H1 (cell line): ENCODE results near the gene ACACB. TPM values are rescaled to one million over a fixed set of nuclear protein-coding genes. Genes with fewer than 3 reads are reported as not detected.

Experiments used
- CTCF ChIA-PET: fragments of 300-600 bp; sonication (Branson Sonifier 250); formaldehyde crosslinking; loops from one replicate; lab custom pipeline; 2021; ENCODE audit not compliant: partially characterized antibody; lab: Charles Lee
- POLR2A ChIA-PET: fragments of 300-600 bp; sonication (Branson Sonifier 250); formaldehyde crosslinking; loops from one replicate; lab custom pipeline; 2021; ENCODE audit warnings: inconsistent platforms; ENCODE audit not compliant: partially characterized antibody; lab: Charles Lee
- DNase-seq, 2 experiments: peaks; one replicate each; pipeline versions ENCODE4 v3.0.0 to v3.0.0-alpha.2; 2010 to 2022; ENCODE audit warnings: low spot score in 2 of 2, low read depth in 1 of 2, mixed read lengths in 1 of 2
- FAIRE-seq: peaks from 2 replicates; lab custom pipeline; 2011; peaks lifted over from hg19 to GRCh38; lab: Jason Lieb, UNC
- H2AFZ ChIP-seq: 2 replicates; pipeline ENCODE4 v1.8.1; 2012; ENCODE audit warnings: low read length, inconsistent platforms
- H2AK5ac ChIP-seq: 2 replicates; pipeline ENCODE4 v1.6.1; 2013; ENCODE audit warnings: low read depth, low read length
- H2BK120ac ChIP-seq: replicated peaks from 2 replicates; pipeline ENCODE3; 2013; ENCODE audit warnings: low read depth, low read length, inconsistent platforms
- H2BK12ac ChIP-seq: 2 replicates; pipeline ENCODE4 v1.6.1; 2013; ENCODE audit warnings: low read depth, low read length
- H2BK15ac ChIP-seq: 2 replicates; pipeline ENCODE4 v1.6.1; 2013; ENCODE audit warnings: low read length
- H2BK20ac ChIP-seq: 2 replicates; pipeline ENCODE4 v1.6.1; 2013; ENCODE audit warnings: low read length
- H2BK5ac ChIP-seq: 2 replicates; pipeline ENCODE4 v1.6.1; 2013; ENCODE audit warnings: low read depth, low read length
- H3K14ac ChIP-seq: 2 replicates; pipeline ENCODE4 v1.6.1; 2013; ENCODE audit warnings: inconsistent platforms; ENCODE audit not compliant: insufficient read length
- H3K18ac ChIP-seq: 2 replicates; pipeline ENCODE4 v1.6.1; 2013; ENCODE audit warnings: low read length; ENCODE audit errors: extremely low read depth
- H3K23ac ChIP-seq: 2 replicates; pipeline ENCODE4 v1.6.1; 2013; ENCODE audit warnings: inconsistent platforms; ENCODE audit not compliant: insufficient read length
- H3K23me2 ChIP-seq: 2 replicates; pipeline ENCODE4 v1.6.1; 2013; ENCODE audit warnings: low read depth, low read length
- H3K27ac ChIP-seq: 2 replicates; pipeline ENCODE4 v1.6.1; 2011; ENCODE audit warnings: low read depth, low read length, inconsistent platforms
- H3K27me3 ChIP-seq, 4 experiments: replicated peaks in 1 of 4; 1 replicate in 1 of 4; 2 replicates in 3 of 4; pipeline versions ENCODE4 v1.6.1 to v1.8.1; 2011 to 2013; ENCODE audit warnings: low read length in 3 of 4, mild to moderate bottlenecking in 3 of 4, inconsistent platforms in 2 of 4, mixed read lengths in 2 of 4, moderate library complexity in 1 of 4; ENCODE audit not compliant: control insufficient read depth in 3 of 4, insufficient read depth in 3 of 4; ENCODE audit errors: extremely low read depth in 1 of 4
- H3K36me3 ChIP-seq, 4 experiments: 2 replicates each; pipeline versions ENCODE4 v1.6.1 to v1.8.1; 2011 to 2013; ENCODE audit warnings: mild to moderate bottlenecking in 4 of 4, low read length in 3 of 4, moderate library complexity in 2 of 4, control low read depth in 1 of 4, inconsistent platforms in 1 of 4; ENCODE audit not compliant: insufficient read depth in 4 of 4, control insufficient read depth in 2 of 4
- H3K4ac ChIP-seq: replicated peaks from 2 replicates; pipeline ENCODE3; 2013; ENCODE audit warnings: low read length, low read depth, mixed read lengths, inconsistent platforms; ENCODE audit not compliant: insufficient read length
- H3K4me1 ChIP-seq, 4 experiments: replicated peaks in 1 of 4; 1 replicate in 1 of 4; 2 replicates in 3 of 4; pipeline versions ENCODE4 v1.6.1 to v1.8.1; 2011 to 2013; ENCODE audit warnings: low read length in 3 of 4, inconsistent platforms in 2 of 4, mixed read lengths in 1 of 4; ENCODE audit not compliant: insufficient read depth in 4 of 4, control insufficient read depth in 3 of 4
- H3K4me2 ChIP-seq, 2 experiments: 2 replicates each; pipeline versions ENCODE4 v1.6.1 to v1.8.1; 2011 to 2013; ENCODE audit warnings: low read depth in 2 of 2, low read length in 2 of 2, control low read depth in 1 of 2, inconsistent platforms in 1 of 2, mild to moderate bottlenecking in 1 of 2; ENCODE audit not compliant: insufficient read depth in 1 of 2
- H3K4me3 ChIP-seq, 4 experiments: fragments of 200-600, 300-600 bp in 1 of 4; sonication (generic), shearing (Covaris generic), sonication (Bioruptor Twin) in 1 of 4; 2 replicates each; pipeline versions ENCODE4 v1.5.1 to v1.8.1; 2011 to 2016; ENCODE audit warnings: low read length in 4 of 4, low read depth in 3 of 4, control low read depth in 2 of 4, inconsistent platforms in 2 of 4, mild to moderate bottlenecking in 2 of 4, mixed read lengths in 1 of 4, moderate library complexity in 1 of 4; ENCODE audit not compliant: insufficient read depth in 2 of 4; ENCODE audit errors: extremely low read depth in 1 of 4
- H3K56ac ChIP-seq: replicated peaks from 2 replicates; pipeline ENCODE3; 2013; ENCODE audit warnings: low read depth, mild to moderate bottlenecking, mixed read lengths, low read length, inconsistent platforms; ENCODE audit not compliant: insufficient read length
- H3K79me1 ChIP-seq: 2 replicates; pipeline ENCODE4 v1.6.1; 2013; ENCODE audit warnings: low read depth, low read length, control low read depth
- H3K79me2 ChIP-seq, 2 experiments: 2 replicates each; pipeline versions ENCODE4 v1.6.1 to v1.8.1; 2012 to 2013; ENCODE audit warnings: low read length in 2 of 2, mild to moderate bottlenecking in 2 of 2, inconsistent platforms in 1 of 2; ENCODE audit not compliant: insufficient read depth in 2 of 2, control insufficient read depth in 1 of 2
- H3K9ac ChIP-seq, 4 experiments: replicated peaks in 1 of 4; 1 replicate in 1 of 4; 2 replicates in 3 of 4; pipeline versions ENCODE4 v1.6.1 to v1.8.1; 2011 to 2013; ENCODE audit warnings: low read depth in 3 of 4, low read length in 3 of 4, control low read depth in 2 of 4, mild to moderate bottlenecking in 2 of 4, moderate library complexity in 2 of 4, inconsistent platforms in 1 of 4; ENCODE audit errors: extremely low read depth in 1 of 4
- H3K9me3 ChIP-seq, 2 experiments: 2 replicates each; pipeline versions ENCODE4 v1.6.1 to v1.8.1; 2012 to 2013; ENCODE audit warnings: mild to moderate bottlenecking in 2 of 2, moderate library complexity in 2 of 2, control low read depth in 1 of 2, inconsistent platforms in 1 of 2, low read depth in 1 of 2, low read length in 1 of 2, mixed read lengths in 1 of 2; ENCODE audit not compliant: insufficient read depth in 2 of 2
- H4K20me1 ChIP-seq, 2 experiments: replicated peaks in 1 of 2; 2 replicates each; pipeline versions ENCODE3 to v1.8.1; 2011 to 2013; ENCODE audit warnings: inconsistent platforms in 2 of 2, low read length in 2 of 2, mild to moderate bottlenecking in 1 of 2; ENCODE audit not compliant: insufficient read depth in 2 of 2, control insufficient read depth in 1 of 2
- H4K5ac ChIP-seq: 2 replicates; pipeline ENCODE4 v1.6.1; 2013; ENCODE audit warnings: low read length, low read depth, mixed read lengths, inconsistent platforms; ENCODE audit not compliant: insufficient read length
- H4K8ac ChIP-seq: 2 replicates; pipeline ENCODE4 v1.8.0; 2013; ENCODE audit warnings: mild to moderate bottlenecking, moderate library complexity, low read length, inconsistent platforms; ENCODE audit not compliant: insufficient read depth; ENCODE audit errors: extremely low read depth
- H4K91ac ChIP-seq: replicated peaks from 2 replicates; pipeline ENCODE3; 2013; ENCODE audit warnings: low read length, mixed read lengths, inconsistent platforms; ENCODE audit not compliant: insufficient read length
- BACH1 ChIP-seq: IDR thresholded peaks from 2 replicates; pipeline ENCODE4 v1.6.1; 2012; ENCODE audit warnings: low read length, improper control_type of control experiment
- EZH2 ChIP-seq: fragments of 200-600 bp; sonication (generic); IDR thresholded peaks from 2 replicates; pipeline ENCODE4 v1.7.1; 2012; ENCODE audit warnings: low read depth, mild to moderate bottlenecking, moderate library complexity, low read length, inconsistent platforms; ENCODE audit not compliant: severe bottlenecking
- JUN ChIP-seq: IDR thresholded peaks from 2 replicates; pipeline ENCODE4 v1.6.1; 2011; ENCODE audit warnings: low read depth, mild to moderate bottlenecking, improper control_type of control experiment, low read length
- RXRA ChIP-seq: IDR thresholded peaks from 2 replicates; pipeline ENCODE4 v1.6.1; 2011; ENCODE audit warnings: low read depth, mild to moderate bottlenecking, low read length, moderate library complexity; ENCODE audit not compliant: insufficient read depth
- SAP30 ChIP-seq: fragments of 300-600 bp; sonication (generic); IDR thresholded peaks from 2 replicates; pipeline ENCODE4 v1.7.1; 2012; ENCODE audit warnings: low read length, moderate library complexity, mild to moderate bottlenecking, inconsistent platforms; ENCODE audit not compliant: insufficient read depth, insufficient replicate concordance
- SIX5 ChIP-seq: IDR thresholded peaks from 2 replicates; pipeline ENCODE4 v1.6.1; 2011; ENCODE audit warnings: mild to moderate bottlenecking, low read depth, low read length
- SP2 ChIP-seq: IDR thresholded peaks from 2 replicates; pipeline ENCODE4 v1.6.1; 2012; ENCODE audit warnings: mild to moderate bottlenecking, low read length, inconsistent platforms
- YY1 ChIP-seq: IDR thresholded peaks from 2 replicates; pipeline ENCODE4 v1.6.1; 2011; ENCODE audit warnings: low read depth, mild to moderate bottlenecking, low read length
- WGBS, 2 experiments: shearing (Covaris generic) in 1 of 2; methylation state at CpG; one replicate each; pipeline versions ENCODE4 v1.1.6 to v1.1.7; 2013 to 2015; ENCODE audit warnings: low lambda C conversion rate in 2 of 2, mixed read lengths in 2 of 2, inconsistent platforms in 1 of 2, low coverage in 1 of 2, missing lambda C conversion rate in 1 of 2; ENCODE audit not compliant: insufficient replicate concordance in 2 of 2, insufficient coverage in 1 of 2, insufficient read length in 1 of 2; ENCODE audit errors: extremely low coverage in 1 of 2, missing lambda C conversion rate in 1 of 2; 5-methylcytosine and 5-hydroxymethylcytosine counted together
- polyA plus RNA-seq, 7 experiments: library from polyadenylated mRNA; depleted of rRNA in 3 of 7; stranded (reverse) in 5 of 7; unstranded in 2 of 7; fragments of >200 nt in 5 of 7; fragments of 200-250 nt in 2 of 7; gene quantifications; 1 replicate in 5 of 7; 2 replicates in 1 of 7; 4 replicates in 1 of 7; pipeline versions ENCODE4 v1.2.1 to v1.2.3, GENCODE V29; 2011 to 2013; ENCODE audit warnings: missing spikeins in 2 of 7, mixed read lengths in 2 of 7
- total RNA-seq: library from RNA; stranded (reverse); fragmentation: NEBNext Ultra II Directional; extraction: Animal tissue kit (Norgen Biotek cat#: 25700); gene quantifications from 2 replicates; pipeline ENCODE4 v1.2.1, GENCODE V29; 2021
- TF ChIP-seq, protein P1 (sequence below), 3 experiments: IDR thresholded peaks; 1 replicate in 2 of 3; 2 replicates in 1 of 3; pipeline versions ENCODE4 v1.5.1 to v1.6.1; 2011; ENCODE audit warnings: low read length in 3 of 3, mild to moderate bottlenecking in 3 of 3, inconsistent platforms in 2 of 3, low read depth in 1 of 3, moderate library complexity in 1 of 3; ENCODE audit not compliant: insufficient read depth in 1 of 3; ENCODE audit errors: control extremely low read depth in 1 of 3
- TF ChIP-seq, protein P2 (sequence below): IDR thresholded peaks from 2 replicates; pipeline ENCODE4 v1.6.1; 2012; ENCODE audit warnings: inconsistent platforms

The ACACB gene
- total and polyA plus RNA-seq, 2 of the 8 experiments (the other 6 are each of a cell fraction or from before 2014, with no cell fraction given): 5.8 to 15.3 TPM

DNA sequence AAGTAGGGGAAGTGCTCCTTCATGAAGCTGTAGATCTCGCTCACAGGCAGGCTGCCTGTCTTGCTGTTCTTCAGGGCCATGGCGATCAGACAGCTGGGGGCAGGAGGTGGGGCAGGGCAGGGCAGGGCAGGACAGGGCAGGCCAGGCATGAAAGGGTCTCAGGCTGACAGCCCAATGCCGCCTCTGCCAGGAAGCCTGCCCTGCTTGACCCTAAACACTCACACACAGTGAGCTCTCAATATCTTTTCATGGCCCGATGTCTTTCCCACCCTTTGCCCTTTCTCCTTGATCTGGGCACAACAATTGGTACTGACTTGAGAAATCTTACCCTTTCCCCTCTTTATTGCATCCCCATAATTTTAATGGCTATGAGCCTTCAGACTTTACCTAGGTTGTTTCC, 170.3 kb downstream of the ACACB start:
- H2BK20ac ChIP-seq: no peak overlapping the region
- no peak overlapping the region for H4K5ac ChIP-seq
- H4K8ac ChIP-seq: no peak overlapping the region
- ChIA-PET POLR2A (interaction anchor here (2.2 kb wide), 1 partner anchor 13 kb away, joined by 6 read pairs; no protein-coding TSS in a partner anchor), CTCF (interaction anchor here (0.6 to 1.4 kb wide), 4 partner anchors 15 to 101 kb away, joined by 3 to 5 read pairs (median 3); no protein-coding TSS in a partner anchor)
- H3K36me3 ChIP-seq: no peaks in the 10 kb centered on the region
- H2BK120ac ChIP-seq: no peak overlapping the region
- no peak overlapping the region for H3K14ac ChIP-seq
- no peak overlapping the region for H3K4me2 ChIP-seq
- H3K79me1 ChIP-seq: no peaks in the 10 kb centered on the region
- peaks cover 0 to 8% (median 5%) of the 10 kb centered on the region in 4 experiments; a peak in 6 of 7 replicates for H3K4me1 ChIP-seq
- no peak overlapping the region for H3K9ac ChIP-seq
- WGBS, 2 experiments: 92% methylated on average over 4 of the region's 4 CpGs; no CpG with 5 or more reads in 1 of the 2 experiments
- DNase-seq (no peak), FAIRE-seq (no peak)
- H4K91ac ChIP-seq: no peak overlapping the region
- no peak overlapping the region for H3K23ac ChIP-seq
- H3K27me3 ChIP-seq: no peaks in the 10 kb centered on the region
- no peaks in the 10 kb centered on the region for H4K20me1 ChIP-seq
- H3K18ac ChIP-seq: no peak overlapping the region
- no peak overlapping the region for H3K56ac ChIP-seq
- no peak overlapping the region for H2BK12ac ChIP-seq
- no peak overlapping the region for H3K4ac ChIP-seq
- H3K79me2 ChIP-seq: no peaks in the 10 kb centered on the region
- H2AFZ ChIP-seq: no peak overlapping the region
- no peak overlapping the region for H3K27ac ChIP-seq
- H3K9me3 ChIP-seq: no peaks in the 10 kb centered on the region
- H2BK5ac ChIP-seq: no peak overlapping the region
- H3K4me3 ChIP-seq: no peak overlapping the region
- H3K23me2 ChIP-seq: no peaks in the 10 kb centered on the region
- no peak overlapping the region for H2BK15ac ChIP-seq
- H2AK5ac ChIP-seq: no peak overlapping the region
- TF ChIP-seq, protein P1, sequence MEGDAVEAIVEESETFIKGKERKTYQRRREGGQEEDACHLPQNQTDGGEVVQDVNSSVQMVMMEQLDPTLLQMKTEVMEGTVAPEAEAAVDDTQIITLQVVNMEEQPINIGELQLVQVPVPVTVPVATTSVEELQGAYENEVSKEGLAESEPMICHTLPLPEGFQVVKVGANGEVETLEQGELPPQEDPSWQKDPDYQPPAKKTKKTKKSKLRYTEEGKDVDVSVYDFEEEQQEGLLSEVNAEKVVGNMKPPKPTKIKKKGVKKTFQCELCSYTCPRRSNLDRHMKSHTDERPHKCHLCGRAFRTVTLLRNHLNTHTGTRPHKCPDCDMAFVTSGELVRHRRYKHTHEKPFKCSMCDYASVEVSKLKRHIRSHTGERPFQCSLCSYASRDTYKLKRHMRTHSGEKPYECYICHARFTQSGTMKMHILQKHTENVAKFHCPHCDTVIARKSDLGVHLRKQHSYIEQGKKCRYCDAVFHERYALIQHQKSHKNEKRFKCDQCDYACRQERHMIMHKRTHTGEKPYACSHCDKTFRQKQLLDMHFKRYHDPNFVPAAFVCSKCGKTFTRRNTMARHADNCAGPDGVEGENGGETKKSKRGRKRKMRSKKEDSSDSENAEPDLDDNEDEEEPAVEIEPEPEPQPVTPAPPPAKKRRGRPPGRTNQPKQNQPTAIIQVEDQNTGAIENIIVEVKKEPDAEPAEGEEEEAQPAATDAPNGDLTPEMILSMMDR (IDR thresholded peaks at IDR 0.05; ENCODE audit: control extremely low read depth in 1 of 3, insufficient read depth in 1 of 3, low read depth in 1 of 3, low read length in 3 of 3): no peak
- no peak for TF ChIP-seq SP2
- TF ChIP-seq BACH1: no peak
- no peak for TF ChIP-seq SIX5
- TF ChIP-seq RXRA: no peak
- TF ChIP-seq SAP30: no peak
- no peak for TF ChIP-seq JUN
- TF ChIP-seq EZH2: no peak
- no peak for TF ChIP-seq YY1
- TF ChIP-seq, protein P2, sequence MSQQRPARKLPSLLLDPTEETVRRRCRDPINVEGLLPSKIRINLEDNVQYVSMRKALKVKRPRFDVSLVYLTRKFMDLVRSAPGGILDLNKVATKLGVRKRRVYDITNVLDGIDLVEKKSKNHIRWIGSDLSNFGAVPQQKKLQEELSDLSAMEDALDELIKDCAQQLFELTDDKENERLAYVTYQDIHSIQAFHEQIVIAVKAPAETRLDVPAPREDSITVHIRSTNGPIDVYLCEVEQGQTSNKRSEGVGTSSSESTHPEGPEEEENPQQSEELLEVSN: no peak
